Ramos (cell line): ENCODE data around the gene MAB21L3.

ENCODE experiments used
- in situ Hi-C: fragments of 300-500 bp; cut with MboI; formaldehyde crosslinking; loops from one replicate; pipeline ENCODE4 v1.14.3; 2022; ENCODE audit warnings: low sequenced_read_pairs; ENCODE audit not compliant: unreplicated experiment

The MAB21L3 gene

DNA sequence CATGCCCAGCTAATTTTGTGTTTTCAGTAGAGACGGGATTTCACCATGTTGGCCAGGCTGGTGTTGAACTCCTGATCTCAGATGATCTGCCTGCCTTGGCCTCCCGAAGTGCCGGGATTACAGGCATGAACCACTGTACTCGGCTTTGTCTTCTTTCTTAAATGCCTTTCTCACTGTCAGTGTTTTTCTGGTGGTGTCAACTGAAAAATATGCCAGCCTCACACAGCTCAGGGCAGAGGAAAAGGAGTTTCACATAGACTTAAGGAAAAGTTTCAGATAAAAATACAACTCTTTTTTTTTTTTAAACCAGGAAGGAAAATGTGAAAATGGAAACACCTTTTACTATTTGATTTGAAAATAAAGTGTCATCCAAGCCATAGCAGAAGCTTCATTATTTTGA lies 4.6 kb upstream of the MAB21L3 start:
- in situ Hi-C loops, result no loop called here

DNA sequence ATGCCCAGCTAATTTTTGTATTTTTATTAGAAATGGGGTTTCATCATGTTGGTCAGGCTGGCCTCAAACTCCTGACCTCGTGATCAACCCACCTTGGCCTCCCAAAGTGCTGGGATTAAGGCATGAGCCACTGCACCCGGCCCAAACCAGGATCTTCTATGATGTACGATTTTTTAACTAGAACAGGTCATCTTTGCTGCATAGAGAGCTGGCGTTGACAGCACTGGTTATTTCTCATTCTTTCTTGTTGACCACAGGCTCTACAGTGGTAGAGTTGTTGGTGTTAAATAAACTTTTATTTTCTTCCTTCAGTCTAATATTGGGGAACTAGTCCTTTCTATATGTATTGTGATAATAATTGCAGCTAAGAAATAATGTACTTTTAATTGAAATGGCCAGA lies 3.8 kb upstream of the MAB21L3 start:
- in situ Hi-C loops, result no loop called here

DNA sequence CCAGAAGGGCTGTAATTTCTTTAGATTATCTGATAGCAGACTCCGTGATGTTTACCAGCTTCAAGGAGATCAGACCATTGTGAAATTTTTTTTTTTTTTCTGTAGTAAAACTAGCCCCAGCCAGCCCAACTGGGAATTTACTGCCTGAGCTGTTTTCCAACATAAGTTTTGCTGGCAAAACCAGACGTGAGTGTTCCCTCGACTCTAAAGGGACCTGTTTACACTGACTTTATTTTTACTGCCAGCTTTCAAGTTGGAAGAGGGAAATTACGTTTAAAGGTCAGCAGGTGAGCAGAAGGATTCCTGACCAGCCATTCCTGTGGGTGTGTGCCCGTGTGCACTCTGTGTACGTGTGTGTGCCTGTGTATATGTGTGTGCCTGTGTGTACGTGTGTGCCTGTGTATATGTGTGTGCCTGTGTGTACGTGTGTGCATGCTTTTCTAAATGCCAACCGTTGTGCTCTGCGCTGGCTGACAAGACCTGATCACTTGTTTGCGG lies 374 bp downstream of the MAB21L3 start:
- in situ Hi-C loops, result no loop called here

DNA sequence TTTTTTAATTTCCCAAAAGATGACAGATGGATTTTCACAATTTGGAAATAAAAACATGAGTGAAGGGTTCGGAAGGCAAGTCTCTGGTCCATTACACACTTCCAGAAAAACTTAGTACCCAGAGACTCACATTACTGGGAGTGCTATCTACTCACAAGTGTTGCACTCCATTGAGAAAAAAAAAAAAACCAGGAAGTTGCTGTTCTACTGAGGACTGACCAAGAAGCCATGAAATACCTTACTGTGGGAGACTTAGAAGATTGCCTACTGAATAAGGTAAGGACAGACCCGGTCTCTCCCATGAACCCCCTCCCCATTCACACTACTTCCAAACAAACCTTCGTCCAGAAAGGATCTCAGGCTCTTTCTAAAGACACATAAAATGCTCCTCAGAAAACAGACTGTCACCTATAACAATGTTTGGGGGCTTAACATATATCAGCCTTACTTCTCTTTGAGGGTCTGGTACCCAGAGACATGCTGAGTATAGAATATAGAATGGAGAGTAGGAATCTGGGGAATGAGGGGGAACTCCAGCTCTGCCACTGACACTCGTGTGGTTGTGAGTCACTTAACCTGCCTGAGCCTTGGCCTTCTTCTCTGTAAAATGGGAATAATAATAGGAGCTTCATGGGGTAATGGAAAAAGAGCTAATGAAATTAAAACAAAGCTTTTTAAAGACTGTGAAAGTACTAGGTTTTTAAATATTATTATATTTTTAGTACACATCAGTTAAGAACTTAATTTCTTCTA lies 1.4 kb downstream of the MAB21L3 start:
- in situ Hi-C loops, result no loop called here

DNA sequence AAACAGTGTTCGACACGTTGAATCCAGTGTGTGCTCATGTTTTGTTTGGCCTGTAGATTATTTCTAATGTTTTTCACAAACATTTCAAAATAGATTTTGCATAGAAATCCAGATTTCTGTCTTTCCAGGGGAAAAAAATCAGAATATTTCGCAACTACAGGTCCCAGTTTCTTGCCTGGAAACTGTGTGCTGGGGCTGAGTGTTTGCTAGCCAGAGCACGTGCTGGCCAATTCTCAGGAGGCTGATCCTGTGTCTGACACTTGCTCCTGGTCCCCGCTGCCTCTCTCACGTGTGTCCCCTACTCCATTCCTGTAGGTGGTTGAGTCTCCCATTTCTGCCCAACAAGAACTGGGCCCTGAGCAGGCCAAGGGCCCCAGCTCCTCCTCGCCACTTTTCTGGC lies 2.4 kb downstream of the MAB21L3 start:
- in situ Hi-C loops, result no loop called here

DNA sequence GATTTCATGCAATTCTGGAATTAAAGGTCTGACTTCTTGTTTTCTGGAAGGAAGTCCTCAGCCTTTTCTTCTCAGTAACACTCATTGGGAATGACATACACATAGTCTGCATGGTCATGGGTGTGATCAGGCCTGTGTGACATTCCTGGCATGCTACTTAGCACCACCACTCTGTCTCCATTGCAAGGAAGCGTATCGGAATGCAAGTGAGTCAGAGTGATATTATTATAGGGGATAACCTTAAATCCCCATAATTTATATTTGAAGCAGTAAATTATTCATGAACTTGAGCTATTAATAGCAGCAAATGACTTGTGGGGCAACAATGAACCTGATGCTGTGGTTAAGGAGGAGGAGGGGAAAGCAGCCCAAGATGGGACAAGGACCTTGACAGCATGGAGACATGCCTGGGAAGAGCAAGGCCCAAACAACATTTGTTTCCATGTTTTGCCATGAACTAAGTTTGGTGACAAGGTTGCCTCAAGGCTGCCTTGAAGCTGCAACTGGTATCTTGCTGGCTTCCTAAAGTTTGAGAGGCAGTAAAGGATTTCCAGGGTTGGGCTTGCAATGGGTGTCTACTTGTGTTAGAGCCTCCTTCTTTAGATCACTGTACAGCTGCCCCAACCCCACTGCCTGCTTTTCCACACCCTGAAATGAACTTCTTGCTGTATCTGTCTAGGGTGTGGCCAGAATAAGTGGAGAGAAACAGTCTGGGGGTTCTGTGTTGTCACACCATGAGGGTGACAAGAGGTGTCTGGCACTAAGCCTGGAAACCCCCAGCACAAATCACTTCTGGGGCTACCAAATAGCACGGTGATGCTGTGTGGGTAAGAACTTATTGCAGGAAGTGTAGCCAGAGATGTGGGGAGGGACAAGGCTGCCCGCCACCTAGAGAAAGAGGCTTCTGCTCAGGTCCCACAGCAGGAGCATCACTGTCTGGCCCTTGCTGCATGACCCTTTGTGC lies 4.6 kb downstream of the MAB21L3 start:
- in situ Hi-C loops, result no loop called here

DNA sequence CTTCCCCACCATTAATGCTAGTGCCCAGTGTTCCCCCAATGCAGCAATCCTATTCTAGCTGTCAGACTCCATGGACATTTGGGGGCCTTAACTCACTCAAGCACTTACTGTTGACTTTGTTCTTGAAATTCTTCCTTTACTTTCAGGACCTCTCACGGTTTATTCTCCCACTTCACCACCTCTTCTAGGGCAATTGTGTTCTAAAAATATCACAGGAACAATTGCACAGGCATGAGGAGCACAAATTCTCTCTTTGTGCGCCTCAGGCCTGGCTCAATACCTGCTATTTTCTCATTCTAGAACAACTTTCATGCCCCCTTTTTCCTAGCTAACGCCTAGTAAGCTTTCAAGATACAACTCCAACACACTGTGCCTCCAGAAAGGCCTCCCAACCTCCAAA lies 7.3 kb downstream of the MAB21L3 start:
- in situ Hi-C loops, result no loop called here

DNA sequence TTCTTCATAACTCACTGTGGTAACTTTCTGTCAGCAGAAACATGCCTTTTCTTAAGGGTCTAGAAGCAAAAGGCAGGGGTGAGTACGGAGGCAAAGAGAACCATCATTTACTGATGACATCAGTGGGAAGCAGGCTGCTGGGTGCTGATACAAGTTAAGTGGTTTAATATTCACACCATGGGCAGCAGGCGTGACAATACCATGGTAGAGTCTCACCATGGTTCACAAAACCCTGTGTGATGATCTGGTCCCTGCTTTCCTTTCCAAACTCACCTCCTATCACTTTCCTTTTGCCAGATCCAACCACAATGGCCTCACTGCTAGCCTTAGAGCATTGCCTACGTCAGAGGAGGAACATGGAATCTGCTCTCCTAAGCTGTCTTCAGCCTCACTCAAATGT lies 8.7 kb downstream of the MAB21L3 start:
- in situ Hi-C loops, result no loop called here

DNA sequence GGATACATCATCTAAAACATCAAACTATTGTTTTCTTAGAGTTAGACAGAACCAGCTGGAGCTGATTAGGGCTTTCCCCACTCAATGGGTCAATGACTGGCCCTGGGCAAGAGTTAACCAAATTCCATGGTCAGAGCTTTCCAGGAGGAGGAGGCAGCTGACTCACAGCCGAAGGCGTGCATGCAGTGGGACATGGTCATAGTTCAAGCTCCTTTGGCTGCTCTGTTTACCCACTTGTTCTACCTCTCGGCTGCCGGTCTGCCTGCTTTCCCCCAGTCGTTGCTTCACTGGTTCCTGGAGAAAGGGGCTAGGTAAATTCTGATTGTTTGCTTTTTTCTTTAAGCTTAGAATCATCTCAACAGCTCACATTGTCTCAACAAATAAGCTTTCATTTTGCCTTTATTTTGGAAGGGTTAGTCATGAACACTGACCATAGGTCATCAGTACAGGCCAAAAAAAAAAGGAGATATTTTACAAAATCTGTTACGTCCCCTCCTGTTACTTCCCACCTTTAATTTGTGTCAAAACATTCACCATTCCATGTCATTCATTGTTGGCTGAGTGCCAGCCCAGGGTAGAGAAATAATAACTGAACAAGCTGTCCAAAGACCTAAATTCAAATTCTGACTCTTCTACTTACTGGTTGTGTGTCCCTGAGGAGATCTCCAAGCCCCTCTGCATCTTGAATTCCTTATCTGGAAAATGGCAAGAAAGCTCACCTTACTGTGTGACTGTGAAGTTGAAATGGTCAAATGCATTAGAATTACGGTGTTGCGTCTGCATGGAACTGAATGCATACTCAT lies 12.0 kb downstream of the MAB21L3 start:
- in situ Hi-C loops, result no loop called here

DNA sequence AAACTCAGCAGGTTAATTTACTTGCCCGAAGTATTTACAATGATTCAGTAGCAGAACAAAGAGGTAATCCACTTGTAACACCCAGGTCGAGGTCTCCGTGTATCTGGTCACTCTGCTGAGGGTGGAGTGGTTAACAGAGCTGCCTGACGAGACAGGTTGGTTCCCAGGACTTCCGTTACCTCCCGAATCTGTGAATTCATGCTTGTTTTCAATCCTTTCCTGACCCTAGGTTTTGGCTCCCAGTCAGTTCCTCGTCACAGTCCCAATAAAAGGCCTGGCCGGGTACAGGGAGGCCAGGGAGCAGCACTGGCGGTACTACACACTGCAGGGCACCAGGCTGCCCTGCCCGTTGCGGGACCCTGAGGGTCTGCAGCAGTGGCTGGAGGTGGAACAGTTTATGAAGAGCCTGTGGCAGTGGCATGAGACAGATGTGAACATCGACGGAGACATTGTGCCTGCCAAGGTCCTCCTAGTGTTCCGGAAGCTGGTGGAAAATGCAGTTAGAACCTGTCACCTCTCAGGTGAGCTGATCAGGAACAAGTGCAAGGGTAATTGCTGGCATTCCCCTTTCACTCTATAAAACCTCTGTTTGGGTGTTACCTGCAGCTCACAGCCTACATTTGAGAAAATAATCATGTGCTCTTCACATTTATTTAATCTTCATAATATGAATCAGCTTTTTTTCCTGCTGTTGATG lies 12.8 kb downstream of the MAB21L3 start:
- in situ Hi-C loops, result no loop called here

DNA sequence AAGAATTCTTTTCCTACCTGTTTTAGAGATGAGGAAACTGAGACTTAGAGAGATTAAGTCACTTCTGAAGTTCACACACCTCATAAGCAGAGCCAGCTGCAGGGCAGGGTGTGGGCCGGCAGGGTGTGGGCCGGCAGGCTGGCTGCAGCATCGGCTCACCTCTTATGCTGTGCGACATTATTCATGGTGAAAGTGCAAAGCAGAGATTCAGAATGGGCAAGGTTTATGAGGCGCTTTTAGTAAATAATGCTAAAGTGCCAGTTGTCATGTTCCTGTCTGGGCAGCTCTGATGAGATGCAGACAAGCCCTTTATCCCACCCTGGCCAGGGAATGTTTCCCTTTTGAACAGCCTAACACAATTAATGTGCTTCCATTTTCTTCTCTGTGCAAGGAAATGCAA lies 14.6 kb downstream of the MAB21L3 start:
- in situ Hi-C loops, result no loop called here

DNA sequence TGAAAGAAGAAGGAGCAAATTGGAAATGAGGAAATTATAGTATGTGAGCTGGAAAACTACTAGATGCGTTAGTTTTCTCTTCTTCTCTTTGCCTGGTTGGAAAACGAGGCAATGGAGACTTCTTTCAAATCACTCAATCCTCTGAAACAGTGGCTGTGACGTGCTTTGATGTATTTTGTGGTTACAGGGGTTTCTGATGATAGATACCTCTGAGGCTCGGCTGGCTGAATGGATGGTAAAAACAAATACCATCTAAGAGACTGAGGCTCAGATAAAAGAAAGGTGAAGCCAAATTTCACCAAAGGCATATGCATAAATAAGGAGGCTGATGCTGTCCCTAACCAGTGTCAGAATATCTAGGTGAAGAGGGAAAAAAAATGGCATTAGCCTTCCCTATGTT lies 15.1 kb downstream of the MAB21L3 start:
- in situ Hi-C loops, result no loop called here

DNA sequence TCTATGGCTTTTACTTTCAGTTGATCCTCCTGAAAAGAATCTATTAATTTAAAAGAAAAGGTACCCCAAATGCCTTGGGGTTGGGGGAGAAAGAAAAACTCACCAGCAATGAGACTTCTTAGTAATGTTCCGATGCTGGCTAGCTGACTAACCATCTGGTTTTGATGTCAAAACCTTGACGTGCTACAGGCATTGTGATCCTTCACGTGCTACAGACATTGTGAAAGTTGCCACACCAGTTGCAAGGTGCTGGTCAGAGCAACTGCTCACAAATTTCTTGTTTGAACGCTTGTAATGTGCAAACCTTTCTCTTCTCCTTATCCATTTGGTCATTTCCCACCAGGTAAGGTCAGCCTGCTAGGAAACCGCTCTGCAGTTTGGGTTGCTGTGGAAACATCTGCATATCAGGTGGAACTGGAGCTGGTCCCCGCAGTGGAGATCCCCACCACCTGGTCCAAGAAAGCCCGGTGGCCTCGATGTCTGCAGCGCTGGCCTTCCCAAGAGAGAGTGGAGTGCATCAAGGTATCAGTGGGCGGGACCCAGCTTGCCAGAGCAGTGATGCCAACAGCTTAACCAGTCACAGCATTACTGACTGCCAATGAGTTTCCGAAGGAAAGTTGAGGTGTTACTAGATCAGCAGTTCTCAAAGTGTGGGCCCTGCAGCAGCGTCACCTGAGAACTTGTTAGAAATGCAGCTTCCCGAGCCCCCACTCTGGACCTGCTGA lies 16.1 kb downstream of the MAB21L3 start:
- in situ Hi-C loops, result no loop called here

DNA sequence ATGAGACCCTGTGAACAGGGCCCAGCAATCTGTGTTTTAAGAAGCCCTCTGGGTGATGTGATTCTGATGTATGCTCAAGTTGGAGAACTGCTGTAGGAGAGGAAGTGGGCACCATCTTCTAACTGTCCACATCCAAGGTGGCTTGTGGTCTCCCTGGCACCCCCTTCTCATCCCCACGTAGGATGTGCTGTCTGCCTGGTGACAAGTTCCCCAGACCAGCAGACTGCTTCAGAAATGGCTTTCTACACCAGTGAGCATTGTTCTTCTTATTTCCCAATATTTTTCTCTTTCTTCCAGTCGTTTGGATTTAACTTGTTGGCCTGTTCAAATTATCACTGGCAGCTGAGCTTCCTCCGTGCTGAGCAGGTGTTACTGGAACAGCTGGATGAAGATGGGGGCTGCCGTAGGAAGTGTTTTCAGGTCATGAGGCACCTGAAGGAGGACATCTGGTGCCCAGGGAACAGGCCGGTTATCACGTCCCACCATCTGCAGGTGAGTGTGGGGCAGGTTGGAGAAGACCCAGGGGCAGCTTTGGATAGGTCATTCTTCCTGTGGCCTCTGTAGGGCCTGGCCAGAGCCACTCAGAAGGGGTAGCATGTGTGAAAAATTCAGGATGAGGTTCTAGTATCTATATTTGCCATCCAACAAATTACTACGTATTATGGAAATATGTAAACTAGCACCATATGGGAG lies 16.8 kb downstream of the MAB21L3 start:
- in situ Hi-C loops, result no loop called here

DNA sequence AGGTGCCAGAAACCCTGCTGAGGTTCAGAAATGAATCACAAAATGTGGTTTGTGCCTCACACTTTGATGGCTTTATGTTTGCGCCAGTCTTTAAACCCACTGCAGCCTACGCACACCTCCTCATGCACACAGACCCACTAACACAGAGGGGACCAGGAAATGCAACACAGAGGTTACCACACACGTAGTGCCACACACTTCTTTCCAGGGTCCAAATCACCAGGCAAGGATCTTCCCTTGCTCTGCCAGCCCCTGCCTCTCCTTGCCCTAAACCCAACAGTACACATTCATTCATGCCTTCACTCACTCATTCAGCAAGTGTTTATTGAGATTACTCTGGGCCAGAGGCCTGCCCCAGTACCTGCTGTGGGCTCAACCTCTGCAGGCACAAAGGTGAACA lies 17.5 kb downstream of the MAB21L3 start:
- in situ Hi-C loops, result no loop called here

DNA sequence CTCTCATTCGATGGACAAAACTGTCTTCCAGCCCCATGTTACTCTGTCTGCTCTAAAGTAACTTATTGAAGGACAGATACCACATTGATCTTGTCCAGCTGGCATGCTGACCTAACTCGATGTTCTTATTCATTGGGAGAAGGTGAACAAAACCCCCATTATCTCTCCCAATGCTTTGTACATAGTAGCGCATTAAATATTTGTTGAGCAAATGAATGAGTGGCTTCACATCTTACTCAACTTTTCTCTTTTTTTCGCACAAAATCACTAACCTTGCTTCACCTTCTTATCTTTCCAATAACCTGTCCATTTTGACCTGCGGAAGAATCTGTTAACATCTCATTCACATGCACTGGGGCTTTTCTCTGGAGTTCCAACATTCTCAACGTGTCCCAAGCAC lies 18.3 kb downstream of the MAB21L3 start:
- in situ Hi-C loops, result no loop called here

DNA sequence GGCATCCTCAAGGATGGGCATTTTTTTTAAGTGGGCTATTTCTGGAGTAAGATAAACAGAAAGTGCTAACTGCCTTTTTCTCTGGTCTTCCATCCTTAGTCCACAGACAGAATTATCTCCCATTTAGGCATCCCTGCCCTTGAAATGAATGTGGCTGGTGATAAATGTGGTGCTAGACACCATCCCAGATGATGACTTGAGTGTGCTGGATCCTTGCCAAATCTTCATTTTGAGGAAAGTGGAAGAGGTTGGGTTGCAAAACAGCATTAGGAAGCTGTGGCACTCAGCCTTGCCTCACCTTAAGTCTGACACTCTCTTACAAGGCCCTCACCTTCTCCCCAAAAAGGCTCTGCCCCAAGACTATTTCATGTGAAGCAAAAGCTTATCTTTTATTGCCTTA lies 19.2 kb downstream of the MAB21L3 start:
- in situ Hi-C loops, result loop anchor here (5.0 kb wide), 1 partner anchor 352 kb away; no protein-coding TSS in a partner anchor

DNA sequence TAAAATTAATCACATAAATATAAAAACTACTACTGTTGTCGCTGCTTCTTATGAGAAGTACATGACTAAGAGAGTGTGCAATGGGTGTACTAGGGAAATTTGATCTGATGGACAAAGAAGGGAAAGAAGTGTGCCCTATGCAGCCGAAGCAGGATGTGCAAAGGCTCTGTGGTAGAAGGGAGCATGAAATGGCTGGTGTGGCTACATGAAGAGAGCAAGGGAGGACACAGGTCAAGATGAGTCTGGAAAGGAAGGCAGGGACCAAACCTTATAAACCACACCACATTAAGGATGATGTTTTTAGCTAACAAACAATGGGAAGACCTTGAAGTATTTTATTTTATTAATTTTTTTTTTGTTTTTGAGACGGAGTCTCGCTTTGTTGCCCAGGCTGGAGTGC lies 20.0 kb downstream of the MAB21L3 start:
- in situ Hi-C loops, result loop anchor here (5.0 kb wide), 1 partner anchor 351 kb away; no protein-coding TSS in a partner anchor
